ENCODE data around the gene LMO2. TPM values are rescaled to one million over a fixed set of nuclear protein-coding genes. Genes with fewer than 3 reads are reported as not detected.

Gene LMO2
- total RNA-seq, 2 donors from 2014 or later, result 1.1 to 1.2 TPM

DNA sequence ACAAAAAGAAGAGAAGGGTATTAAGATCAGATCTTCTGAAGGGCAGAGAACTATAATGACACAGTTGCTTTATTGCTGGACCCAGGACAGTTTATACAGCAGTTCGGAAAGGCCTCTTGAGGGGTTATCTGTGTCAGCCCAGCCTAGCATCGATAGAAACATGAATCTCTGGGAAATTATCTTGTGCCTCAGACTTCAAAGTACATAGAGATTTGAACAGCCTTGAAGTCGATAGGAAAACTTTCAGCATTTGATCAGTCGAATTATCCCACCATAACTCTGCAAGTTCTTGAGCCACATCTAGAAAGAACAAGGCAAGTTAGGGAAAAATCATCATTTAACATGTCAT is 2.5 kb upstream of the LMO2 start:
- no peak overlapping the region for H3K27ac ChIP-seq (ENCODE audit: low read depth, low read length)
- TF ChIP-seq, protein P1, sequence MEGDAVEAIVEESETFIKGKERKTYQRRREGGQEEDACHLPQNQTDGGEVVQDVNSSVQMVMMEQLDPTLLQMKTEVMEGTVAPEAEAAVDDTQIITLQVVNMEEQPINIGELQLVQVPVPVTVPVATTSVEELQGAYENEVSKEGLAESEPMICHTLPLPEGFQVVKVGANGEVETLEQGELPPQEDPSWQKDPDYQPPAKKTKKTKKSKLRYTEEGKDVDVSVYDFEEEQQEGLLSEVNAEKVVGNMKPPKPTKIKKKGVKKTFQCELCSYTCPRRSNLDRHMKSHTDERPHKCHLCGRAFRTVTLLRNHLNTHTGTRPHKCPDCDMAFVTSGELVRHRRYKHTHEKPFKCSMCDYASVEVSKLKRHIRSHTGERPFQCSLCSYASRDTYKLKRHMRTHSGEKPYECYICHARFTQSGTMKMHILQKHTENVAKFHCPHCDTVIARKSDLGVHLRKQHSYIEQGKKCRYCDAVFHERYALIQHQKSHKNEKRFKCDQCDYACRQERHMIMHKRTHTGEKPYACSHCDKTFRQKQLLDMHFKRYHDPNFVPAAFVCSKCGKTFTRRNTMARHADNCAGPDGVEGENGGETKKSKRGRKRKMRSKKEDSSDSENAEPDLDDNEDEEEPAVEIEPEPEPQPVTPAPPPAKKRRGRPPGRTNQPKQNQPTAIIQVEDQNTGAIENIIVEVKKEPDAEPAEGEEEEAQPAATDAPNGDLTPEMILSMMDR (conservative IDR thresholded peaks at IDR 0.05), result no peak
- H3K9ac ChIP-seq (ENCODE audit: extremely low read depth, low read length, poor library complexity, severe bottlenecking), result no peak overlapping the region
- no peak overlapping the region for H3K27ac Mint-ChIP-seq
- peaks cover 6% of the 10 kb centered on the region for H3K4me1 Mint-ChIP-seq
- no peak overlapping the region for H3K4me3 ChIP-seq (ENCODE audit: low read length)
- no peaks in the 10 kb centered on the region for H3K36me3 Mint-ChIP-seq (ENCODE audit: low read depth)
- H3K9me3 ChIP-seq (ENCODE audit: control insufficient read depth, low read length), result no peaks in the 10 kb centered on the region
- H3K27me3 Mint-ChIP-seq (ENCODE audit: insufficient read depth), result no peaks in the 10 kb centered on the region
- no peaks in the 10 kb centered on the region for H3K4me1 ChIP-seq (ENCODE audit: control insufficient read depth, insufficient read depth, low read length)
- no peak overlapping the region for H3K4me3 Mint-ChIP-seq
- 93 to 96% methylated on average over 4 of the region's 4 CpGs for WGBS, 2 experiments (ENCODE audit: insufficient coverage in 1 of 2, insufficient read length in 1 of 2)
- H3K9me3 Mint-ChIP-seq, result no peaks in the 10 kb centered on the region
- H3K27me3 ChIP-seq (ENCODE audit: control insufficient read depth, insufficient read depth, low read length, poor library complexity, severe bottlenecking), result no peaks in the 10 kb centered on the region
- no peak for DNase-seq
- H3K36me3 ChIP-seq (ENCODE audit: control insufficient read depth, insufficient read depth, low read length), result no peaks in the 10 kb centered on the region

DNA sequence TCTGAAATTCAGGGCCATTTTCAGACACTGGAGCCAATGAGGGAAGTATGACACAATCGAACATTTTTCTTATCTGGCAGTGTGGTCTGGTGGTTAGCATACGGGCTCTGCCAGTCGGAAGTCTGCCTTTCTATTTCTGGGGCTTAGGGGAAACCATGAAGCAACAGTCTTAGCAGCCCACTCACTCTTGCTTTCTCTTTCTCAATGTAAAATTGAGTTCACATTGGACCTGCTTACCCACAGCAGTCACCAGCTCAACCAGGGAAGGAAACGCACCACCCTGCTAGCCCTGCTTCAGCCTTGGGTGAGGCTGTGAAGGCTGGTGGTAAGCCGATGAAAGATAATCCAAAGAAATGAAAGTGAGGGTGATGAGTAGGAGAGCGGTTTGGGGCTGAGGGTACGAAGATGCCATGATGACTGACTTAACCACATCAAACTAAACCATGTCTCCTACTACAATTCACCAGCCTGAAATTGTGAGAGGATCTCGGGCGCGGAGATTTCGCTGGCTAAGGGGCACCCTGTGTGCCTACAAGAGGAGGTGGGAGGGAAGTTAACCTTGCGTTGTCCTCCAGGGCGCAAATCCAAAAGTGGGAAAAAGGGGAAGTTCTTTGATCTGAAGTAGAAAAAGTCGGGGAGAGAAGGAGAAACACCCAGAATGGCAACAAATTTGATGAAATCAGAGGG is 2.0 kb upstream of the LMO2 start:
- Mint-ChIP-seq H3K27me3 (ENCODE audit: insufficient read depth) (no peaks in the 10 kb centered on the region), H3K9me3 (no peaks in the 10 kb centered on the region), H3K4me1 (peaks cover 5% of the 10 kb centered on the region), H3K27ac (no peak overlapping the region), H3K36me3 (ENCODE audit: low read depth) (no peaks in the 10 kb centered on the region), H3K4me3 (no peak overlapping the region)
- Histone ChIP-seq H3K9ac (ENCODE audit: extremely low read depth, low read length, poor library complexity, severe bottlenecking) (no peak overlapping the region), H3K4me1 (ENCODE audit: control insufficient read depth, insufficient read depth, low read length) (no peaks in the 10 kb centered on the region), H3K27me3 (ENCODE audit: control insufficient read depth, insufficient read depth, low read length, poor library complexity, severe bottlenecking) (no peaks in the 10 kb centered on the region), H3K36me3 (ENCODE audit: control insufficient read depth, insufficient read depth, low read length) (no peaks in the 10 kb centered on the region), H3K9me3 (ENCODE audit: control insufficient read depth, low read length) (no peaks in the 10 kb centered on the region), H3K27ac (ENCODE audit: low read depth, low read length) (no peak overlapping the region), H3K4me3 (ENCODE audit: low read length) (no peak overlapping the region)
- no peak for DNase-seq
- TF ChIP-seq, protein P1 (conservative IDR thresholded peaks at IDR 0.05), result no peak
- WGBS, 2 experiments (ENCODE audit: insufficient coverage in 1 of 2, insufficient read length in 1 of 2), result 88 to 90% methylated on average over 9 to 12 of the region's 14 CpGs

DNA sequence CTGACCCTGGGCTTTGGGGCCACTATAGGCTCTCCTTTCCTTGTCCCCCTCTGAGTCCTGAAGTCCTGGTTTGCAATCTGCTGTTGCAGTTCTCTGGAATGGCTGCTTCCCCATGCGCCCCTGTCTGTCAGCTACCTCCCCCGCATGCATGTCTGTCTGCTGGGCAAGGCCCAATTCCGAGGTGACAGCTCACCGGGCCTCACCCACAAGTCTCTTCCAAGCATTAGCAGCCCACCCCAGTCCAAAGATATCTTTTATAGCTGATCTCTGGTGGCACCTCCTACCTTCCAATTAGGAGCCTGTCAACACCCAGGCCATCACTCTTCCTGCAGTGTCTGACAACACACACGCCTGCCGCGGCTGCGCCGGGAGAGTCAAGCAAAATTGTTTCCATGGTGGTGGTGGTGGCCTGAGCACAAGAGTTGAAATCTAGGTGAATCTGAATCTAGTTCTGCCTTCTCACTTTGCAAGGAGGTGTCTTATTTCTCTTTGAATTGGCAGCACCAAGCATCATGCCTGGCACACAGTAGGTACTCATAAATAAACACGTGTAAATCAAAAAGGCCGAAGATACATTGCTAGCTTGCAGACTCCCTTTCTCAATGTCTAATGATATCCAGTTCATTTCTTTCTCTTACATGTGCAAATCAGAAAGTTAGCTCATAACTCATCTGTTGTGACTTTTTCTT is 1.2 kb upstream of the LMO2 start:
- Mint-ChIP-seq H3K36me3 (ENCODE audit: low read depth) (no peaks in the 10 kb centered on the region), H3K4me1 (peaks cover 5% of the 10 kb centered on the region), H3K9me3 (no peaks in the 10 kb centered on the region), H3K27ac (no peak overlapping the region), H3K27me3 (ENCODE audit: insufficient read depth) (no peaks in the 10 kb centered on the region), H3K4me3 (no peak overlapping the region)
- Histone ChIP-seq H3K4me1 (ENCODE audit: control insufficient read depth, insufficient read depth, low read length) (no peaks in the 10 kb centered on the region), H3K27me3 (ENCODE audit: control insufficient read depth, insufficient read depth, low read length, poor library complexity, severe bottlenecking) (no peaks in the 10 kb centered on the region), H3K27ac (ENCODE audit: low read depth, low read length) (no peak overlapping the region), H3K36me3 (ENCODE audit: control insufficient read depth, insufficient read depth, low read length) (no peaks in the 10 kb centered on the region), H3K9me3 (ENCODE audit: control insufficient read depth, low read length) (no peaks in the 10 kb centered on the region), H3K4me3 (ENCODE audit: low read length) (no peak overlapping the region), H3K9ac (ENCODE audit: extremely low read depth, low read length, poor library complexity, severe bottlenecking) (no peak overlapping the region)
- WGBS, 2 experiments (ENCODE audit: insufficient coverage in 1 of 2, insufficient read length in 1 of 2), result 93 to 94% methylated on average over 10 to 11 of the region's 11 CpGs
- DNase-seq, result no peak
- TF ChIP-seq, protein P1 (conservative IDR thresholded peaks at IDR 0.05), result no peak
